Psoas muscle (tissue), 8 donors: ENCODE measurements around the gene PGC. TPM values are rescaled to one million over a fixed set of nuclear protein-coding genes. Genes with fewer than 3 reads are reported as not detected.

Source experiments
- ATAC-seq, 4 donors: fragments of 200-7000 bp; cut with Tn5 transposase; one replicate each; pipeline ENCODE4 v1.9.1; 2020; ENCODE audit warnings: moderate library complexity in 3 of 4, mild to moderate bottlenecking in 2 of 4
- DNase-seq, 2 donors: peaks; one replicate each; pipeline ENCODE4 v3.0.0-alpha.2; 2020
- H3K27ac ChIP-seq: fragments of 200-600 bp; one replicate; pipeline ENCODE4 v1.8.0; 2022
- H3K27me3 ChIP-seq, 3 donors: fragments of 200-600 bp in 1 of 3; one replicate each; pipeline versions ENCODE4 v1.6.1 to v1.8.0; 2013 to 2022; ENCODE audit warnings: low read length in 2 of 3, mild to moderate bottlenecking in 2 of 3, moderate library complexity in 1 of 3; ENCODE audit not compliant: insufficient read depth in 3 of 3
- H3K36me3 ChIP-seq, 2 donors: fragments of 200-600 bp in 1 of 2; one replicate each; pipeline versions ENCODE4 v1.6.1 to v1.8.0; 2013 to 2022; ENCODE audit warnings: low read depth in 1 of 2, mild to moderate bottlenecking in 1 of 2, moderate library complexity in 1 of 2; ENCODE audit not compliant: insufficient read depth in 1 of 2
- H3K4me1 ChIP-seq: fragments of 200-600 bp; one replicate; pipeline ENCODE4 v1.8.0; 2022
- H3K4me3 ChIP-seq: fragments of 200-600 bp; one replicate; pipeline ENCODE4 v1.8.0; 2022; ENCODE audit warnings: mild to moderate bottlenecking
- H3K9me3 ChIP-seq: fragments of 200-600 bp; one replicate; pipeline ENCODE4 v1.8.0; 2022
- CTCF ChIP-seq: fragments of 200-600 bp; IDR thresholded peaks from one replicate; pipeline ENCODE4 v1.8.0; 2022; ENCODE audit warnings: antibody characterized with exemption
- WGBS, 3 donors: extraction: QIAGEN DNeasy Blood & Tissue Kit; methylation state at CpG; one replicate each; pipeline versions ENCODE4 v1.1.6 to v1.1.7; 2013; 5-methylcytosine and 5-hydroxymethylcytosine counted together
- intact Hi-C, 2 donors: fragments of 100-400 bp; cut with DNase I; formaldehyde crosslinking; loops; one replicate each; pipeline versions ENCODE4 v1.11.0 to v1.14.2; 2022
- polyA plus RNA-seq, 3 donors: library from polyadenylated mRNA; stranded (reverse); fragments of 200-250 nt; gene quantifications; one replicate each; pipeline ENCODE4 v1.2.3, GENCODE V29; 2013
- total RNA-seq, 4 donors: library from RNA; stranded (reverse); fragmentation: NEBNext Ultra II Directional in 2 of 4; extraction: Animal tissue kit (Norgen Biotek cat#: 25700) in 2 of 4; gene quantifications; one replicate each; pipeline versions ENCODE4 v1.2.1 to v1.2.4, GENCODE V29; 2021 to 2023
- donor health status: healthy with polysubstance abuse.
- donor health status: DM: no; HTN: no; CAD: no; lungs with moderate emphysema.
- donor health status: Bipolar disorder and iron deficiency.
- donor health status: healthy.
- donor health status: DM: yes; HTN: yes; CAD: no.
- donor health status: DM: no; HTN: no; CAD: no.
- donor health status: DM: no; HTN: no; CAD: no.
- donor health status: DM: yes; HTN: yes; CAD: no.

PGC gene
- total and polyA plus RNA-seq, 7 donors, result 0.48 to 1.0 TPM; not detected in 5

DNA sequence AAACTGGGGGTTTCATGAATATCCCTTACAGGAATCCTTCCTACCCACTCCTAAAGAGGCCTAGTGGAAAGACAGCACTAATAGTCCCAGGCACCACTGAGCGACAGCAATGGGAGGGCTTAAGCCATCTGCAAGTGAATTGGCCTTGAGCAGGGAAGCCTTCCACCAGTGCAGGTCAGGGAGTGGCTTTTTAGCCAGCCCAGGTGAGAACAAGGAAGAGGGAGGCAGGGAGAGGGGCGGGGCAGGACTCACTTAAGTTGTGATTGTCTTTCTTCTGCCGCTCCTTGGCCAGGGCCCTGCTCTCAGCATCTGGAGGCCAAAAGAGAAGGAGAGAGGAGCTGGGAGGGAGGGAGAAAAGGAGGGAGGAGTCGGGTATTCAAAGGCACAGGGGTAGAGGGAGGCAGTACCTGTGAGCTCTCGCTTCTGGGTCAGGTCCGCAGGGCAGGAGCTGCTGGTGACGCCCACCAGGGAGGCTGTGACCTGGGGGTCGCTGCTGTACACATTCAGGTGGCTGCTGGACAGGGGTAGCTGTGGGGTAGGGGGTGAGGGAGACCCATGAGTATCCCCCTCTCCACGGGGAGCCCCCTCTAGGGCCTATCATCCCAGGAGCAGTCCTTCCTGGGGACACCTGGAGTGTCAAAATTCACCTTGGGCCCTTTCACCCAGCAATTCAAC, 59.6 kb downstream of the PGC start:
- intact Hi-C loops, result loop anchor here in 1 of 2 donors (10.0 kb wide), 1 partner anchor 223 kb away; no protein-coding TSS in a partner anchor
- Histone ChIP-seq H3K27me3 (no peaks in the 10 kb centered on the region), H3K27ac (no peak overlapping the region), H3K36me3 (peaks cover 0 to 68% of the 10 kb centered on the region in 2 donors), H3K9me3 (no peaks in the 10 kb centered on the region), H3K4me3 (no peak overlapping the region), H3K4me1 (peaks cover 31% of the 10 kb centered on the region)
- DNase-seq (no peak), ATAC-seq (no peak)
- TF ChIP-seq CTCF, result no peak
- 78 to 93% (median 84%) methylated on average over 9 of the region's 9 CpGs for WGBS, 3 donors

Other genes with a start within 250 kb of the PGC start
- 10 to 100 TPM in 2 of 4 donors, 1 to 10 TPM in 2; 6.4 to 12.2 (median 9.9) TPM for gene FOXP4, start 201.0 kb downstream of the PGC start, total RNA-seq
- 1 to 10 TPM; 4.6 to 7.5 (median 5.9) TPM for gene FOXP4, start 201.0 kb downstream of the PGC start, polyA plus RNA-seq
- gene MDFI, start 108.9 kb downstream of the PGC start, total RNA-seq, result 1 to 10 TPM in 2 of 4 donors, under 1 TPM in 2; 0.53 to 3.0 (median 1.1) TPM
- gene MDFI, start 108.9 kb downstream of the PGC start, polyA plus RNA-seq, result 1 to 10 TPM in 1 of 3 donors, under 1 TPM in 2; 0.53 to 1.1 (median 0.89) TPM
- gene TFEB, start 11.8 kb downstream of the PGC start, total RNA-seq, result 10 to 100 TPM; 35.4 to 64.3 (median 39.8) TPM
- 10 to 100 TPM; 16.1 to 65.2 (median 51.6) TPM for gene TFEB, start 11.8 kb downstream of the PGC start, polyA plus RNA-seq
- gene FRS3, start 32.5 kb upstream of the PGC start, total RNA-seq, result 1 to 10 TPM; 4.0 to 6.5 (median 5.4) TPM
- gene FRS3, start 32.5 kb upstream of the PGC start, polyA plus RNA-seq, result 1 to 10 TPM; 4.0 to 6.8 (median 4.5) TPM
- gene PRICKLE4, start 33.4 kb upstream of the PGC start, total RNA-seq, result under 1 TPM in 3 of 4 donors, not detected in 1; 0.46 to 0.92 (median 0.80) TPM
- gene PRICKLE4, start 33.4 kb upstream of the PGC start, polyA plus RNA-seq, result under 1 TPM in 2 of 3 donors, not detected in 1; 0.49 to 0.70 TPM
- gene TOMM6, start 40.3 kb upstream of the PGC start, total RNA-seq, result 100 to 1,000 TPM; 156 to 181 (median 168) TPM
- 100 to 1,000 TPM; 240 to 403 (median 305) TPM for gene TOMM6, start 40.3 kb upstream of the PGC start, polyA plus RNA-seq
- 1 to 10 TPM in 3 of 4 donors, under 1 TPM in 1; 0.75 to 1.6 (median 1.3) TPM for gene USP49, start 148.0 kb upstream of the PGC start, total RNA-seq
- gene USP49, start 148.0 kb upstream of the PGC start, polyA plus RNA-seq, result under 1 TPM; 0.38 to 0.84 (median 0.66) TPM
- 10 to 100 TPM; 12.9 to 19.6 (median 15.0) TPM for gene MED20, start 173.7 kb upstream of the PGC start, total RNA-seq
- gene MED20, start 173.7 kb upstream of the PGC start, polyA plus RNA-seq, result 10 to 100 TPM in 2 of 3 donors, 1 to 10 TPM in 1; 9.2 to 28.1 (median 18.5) TPM
- 10 to 100 TPM; 20.3 to 47.5 (median 35.2) TPM for gene BYSL, start 174.1 kb upstream of the PGC start, total RNA-seq
- 10 to 100 TPM; 29.0 to 55.5 (median 30.1) TPM for gene BYSL, start 174.1 kb upstream of the PGC start, polyA plus RNA-seq
- 10 to 100 TPM in 3 of 4 donors, 1 to 10 TPM in 1; 9.2 to 19.9 (median 16.7) TPM for gene CCND3, start 194.4 kb upstream of the PGC start, total RNA-seq
- 10 to 100 TPM; 20.3 to 29.1 (median 20.5) TPM for gene CCND3, start 194.4 kb upstream of the PGC start, polyA plus RNA-seq